ENCODE results near the gene HHIPL1.

GRCh38 chr14:99682809-99683618 is 38.1 kb downstream of the HHIPL1 start:
- no peak for TF ChIP-seq YY1 (IDR thresholded peaks at IDR 0.05; ENCODE audit: low read depth, low read length)
- TF ChIP-seq POLR2A (IDR thresholded peaks at IDR 0.05; ENCODE audit: control extremely low read depth in 1 of 2, low read depth in 2 of 2, low read length in 2 of 2) = no peak
- no peak for TF ChIP-seq SP1 (IDR thresholded peaks at IDR 0.05; ENCODE audit: low read depth, low read length)
- peak; percentile 87 to 97 (median 88) for TF ChIP-seq CTCF (IDR thresholded peaks at IDR 0.05; ENCODE audit: control extremely low read depth in 1 of 3, insufficient read depth in 1 of 3, low read depth in 1 of 3, low read length in 3 of 3)

Measured in H1 (cell line).